Stomach smooth muscle (tissue), 2 donors: ENCODE measurements around the gene FANCI.

Source experiments
- H3K27ac ChIP-seq: one replicate; pipeline ENCODE4 v1.7.0; 2013; ENCODE audit warnings: mild to moderate bottlenecking, low read length, inconsistent platforms
- H3K27me3 ChIP-seq, 2 donors: one replicate each; pipeline ENCODE4 v1.7.0; 2013; ENCODE audit warnings: low read length in 2 of 2; ENCODE audit not compliant: insufficient read depth in 2 of 2, control insufficient read depth in 1 of 2
- H3K36me3 ChIP-seq, 2 donors: one replicate each; pipeline ENCODE4 v1.7.0; 2013; ENCODE audit warnings: low read length in 2 of 2; ENCODE audit not compliant: control insufficient read depth in 2 of 2, insufficient read depth in 2 of 2
- H3K4me1 ChIP-seq: one replicate; pipeline ENCODE4 v1.7.0; 2013; ENCODE audit warnings: low read length; ENCODE audit not compliant: control insufficient read depth, insufficient read depth
- H3K4me3 ChIP-seq, 2 donors: one replicate each; pipeline ENCODE4 v1.7.0; 2013; ENCODE audit warnings: low read length in 2 of 2
- H3K9ac ChIP-seq, 2 donors: one replicate each; pipeline ENCODE4 v1.7.0; 2013; ENCODE audit warnings: low read length in 2 of 2, mild to moderate bottlenecking in 1 of 2
- H3K9me3 ChIP-seq, 2 donors: one replicate each; pipeline ENCODE4 v1.7.0; 2013; ENCODE audit warnings: low read length in 2 of 2; ENCODE audit not compliant: control insufficient read depth in 2 of 2
- donor health status: healthy.
- donor health status: Pancreatic carcinoma.

The FANCI gene

GRCh38 chr15:89203705-89204273, 40.0 kb upstream of the FANCI start:
- H3K4me3 ChIP-seq = no peak overlapping the region
- no peaks in the 10 kb centered on the region for H3K27me3 ChIP-seq
- H3K36me3 ChIP-seq = peaks cover 0 to 3% of the 10 kb centered on the region in 2 donors
- H3K4me1 ChIP-seq = peaks cover 5% of the 10 kb centered on the region
- H3K27ac ChIP-seq = no peak overlapping the region
- H3K9me3 ChIP-seq = no peaks in the 10 kb centered on the region
- no peak overlapping the region for H3K9ac ChIP-seq

GRCh38 chr15:89205991-89206585, 37.7 kb upstream of the FANCI start:
- H3K27ac ChIP-seq = no peak overlapping the region
- no peak overlapping the region for H3K4me3 ChIP-seq
- H3K9me3 ChIP-seq = no peaks in the 10 kb centered on the region
- H3K27me3 ChIP-seq = no peaks in the 10 kb centered on the region
- no peaks in the 10 kb centered on the region for H3K36me3 ChIP-seq
- H3K9ac ChIP-seq = no peak overlapping the region
- peaks cover 5% of the 10 kb centered on the region for H3K4me1 ChIP-seq

DNA sequence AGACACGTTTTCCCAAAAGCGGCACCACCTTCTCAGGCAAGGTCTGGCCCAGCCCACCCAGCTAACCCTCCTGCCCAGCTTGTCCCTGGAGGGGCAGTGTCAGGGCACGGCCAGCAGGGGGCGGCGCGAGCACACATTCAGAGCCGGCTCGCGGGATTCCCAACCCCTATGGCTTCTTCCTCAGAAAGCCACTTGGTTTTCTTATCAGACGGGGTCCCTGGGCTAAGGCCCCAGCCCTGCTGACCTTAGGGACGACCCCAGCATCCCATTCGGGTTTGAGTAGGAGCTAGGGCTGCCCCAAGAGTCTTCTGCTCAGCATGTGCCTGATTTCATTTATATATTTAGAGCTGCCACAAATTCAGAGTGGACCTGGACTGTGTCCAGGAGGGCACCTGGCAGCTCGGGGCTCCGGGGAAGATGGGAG, 36.9 kb upstream of the FANCI start:
- Histone ChIP-seq H3K27me3 (no peaks in the 10 kb centered on the region), H3K36me3 (no peaks in the 10 kb centered on the region), H3K9ac (no peak overlapping the region), H3K4me3 (peak overlapping the region; percentile 50 to 70), H3K9me3 (no peaks in the 10 kb centered on the region), H3K27ac (no peak overlapping the region), H3K4me1 (peaks cover 5% of the 10 kb centered on the region)

DNA sequence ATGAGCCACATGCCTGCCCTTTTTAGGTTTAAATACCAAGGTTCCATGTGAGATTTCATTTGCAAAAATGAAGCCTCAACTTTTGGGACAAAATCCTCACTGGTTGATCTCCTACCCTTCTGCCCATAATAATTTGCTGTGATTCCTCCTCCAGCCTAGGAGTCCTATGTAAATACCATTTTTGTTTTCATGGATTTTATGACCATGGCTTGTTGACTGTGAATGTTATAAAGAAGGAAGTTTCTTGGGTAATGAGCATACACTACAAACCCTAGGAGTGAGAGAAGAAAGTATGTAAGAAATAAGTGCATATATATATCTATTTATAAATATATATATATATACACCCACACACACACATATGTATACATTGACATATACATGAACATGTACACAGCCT, 35.5 kb upstream of the FANCI start:
- no peak overlapping the region for H3K9ac ChIP-seq
- no peaks in the 10 kb centered on the region for H3K9me3 ChIP-seq
- no peaks in the 10 kb centered on the region for H3K27me3 ChIP-seq
- H3K4me1 ChIP-seq = peaks cover 5% of the 10 kb centered on the region
- H3K36me3 ChIP-seq = no peaks in the 10 kb centered on the region
- H3K27ac ChIP-seq = no peak overlapping the region
- no peak overlapping the region for H3K4me3 ChIP-seq

DNA sequence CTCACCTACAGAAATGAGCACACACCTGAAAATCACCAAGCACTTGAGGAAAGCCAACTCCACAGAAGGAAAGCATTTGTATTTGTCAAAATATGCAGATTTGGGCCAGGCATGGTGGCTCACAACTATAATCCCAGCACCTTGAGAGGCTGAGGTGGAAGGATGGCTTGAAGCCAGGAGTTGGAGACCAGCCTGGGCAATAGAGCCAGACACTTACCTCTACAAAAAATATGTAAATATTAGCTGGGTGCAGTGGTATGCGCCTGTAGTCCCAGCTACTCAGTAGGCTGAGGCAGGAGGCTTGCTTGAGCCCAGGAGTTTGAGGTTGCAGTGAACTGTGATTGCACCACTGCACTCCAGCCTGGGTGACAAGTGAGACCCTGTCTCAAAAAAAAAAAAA, 34.7 kb upstream of the FANCI start:
- no peaks in the 10 kb centered on the region for H3K36me3 ChIP-seq
- peaks cover 5% of the 10 kb centered on the region for H3K4me1 ChIP-seq
- H3K9ac ChIP-seq = no peak overlapping the region
- no peak overlapping the region for H3K4me3 ChIP-seq
- no peaks in the 10 kb centered on the region for H3K27me3 ChIP-seq
- no peak overlapping the region for H3K27ac ChIP-seq
- no peaks in the 10 kb centered on the region for H3K9me3 ChIP-seq

DNA sequence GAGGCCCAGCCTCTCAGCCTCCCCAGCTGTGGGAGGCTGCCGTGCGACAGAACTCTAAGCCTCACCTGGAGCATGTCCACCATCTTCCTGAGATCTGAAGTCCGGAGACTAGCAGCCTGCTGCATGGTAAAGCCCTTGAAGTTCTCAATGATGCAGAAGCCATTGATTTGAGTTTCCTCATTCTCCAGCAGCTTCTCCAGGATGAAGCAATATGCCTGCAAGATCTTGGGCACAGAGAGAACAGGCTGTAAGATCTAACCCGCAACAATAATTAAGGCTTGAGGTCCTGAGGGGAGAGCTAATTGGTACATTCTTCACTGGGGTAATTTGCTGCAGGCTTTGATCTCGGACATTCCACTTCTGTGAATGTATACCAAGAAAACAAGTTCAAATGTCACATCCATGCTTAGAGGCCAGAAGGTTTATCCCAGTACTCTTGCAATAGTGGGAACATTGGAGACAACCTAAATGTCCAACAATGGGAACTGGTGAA, 32.1 kb upstream of the FANCI start:
- no peaks in the 10 kb centered on the region for H3K9me3 ChIP-seq
- no peaks in the 10 kb centered on the region for H3K27me3 ChIP-seq

DNA sequence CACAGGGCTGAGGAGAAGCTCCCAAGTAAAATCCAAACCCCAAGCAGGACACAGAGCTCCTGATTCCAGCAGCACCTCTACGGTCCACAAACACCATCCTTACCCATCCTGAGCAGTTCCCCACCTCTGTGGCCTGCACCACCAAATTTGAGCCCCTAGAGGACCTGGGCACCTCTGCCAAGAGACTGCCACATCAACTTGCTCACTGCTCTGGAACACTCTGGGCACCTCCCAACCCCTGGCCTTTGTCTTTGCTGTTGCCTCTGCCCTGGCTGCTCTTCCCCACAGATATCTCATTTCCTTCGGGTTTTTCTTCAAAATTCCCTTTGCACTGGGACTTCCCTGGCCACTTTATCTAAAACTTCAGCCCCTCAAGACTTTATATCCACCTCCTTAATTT, 28.2 kb upstream of the FANCI start:
- Histone ChIP-seq H3K9me3 (no peaks in the 10 kb centered on the region), H3K36me3 (no peaks in the 10 kb centered on the region), H3K9ac (no peak overlapping the region), H3K4me3 (no peak overlapping the region), H3K27ac (no peak overlapping the region), H3K4me1 (no peaks in the 10 kb centered on the region), H3K27me3 (no peaks in the 10 kb centered on the region)

More for the DNA sequence above, 32.1 kb upstream of the FANCI start:
- peaks cover 4% of the 10 kb centered on the region for H3K4me1 ChIP-seq
- H3K27ac ChIP-seq = no peak overlapping the region
- no peak overlapping the region for H3K4me3 ChIP-seq
- H3K36me3 ChIP-seq = no peaks in the 10 kb centered on the region
- H3K9ac ChIP-seq = no peak overlapping the region

DNA sequence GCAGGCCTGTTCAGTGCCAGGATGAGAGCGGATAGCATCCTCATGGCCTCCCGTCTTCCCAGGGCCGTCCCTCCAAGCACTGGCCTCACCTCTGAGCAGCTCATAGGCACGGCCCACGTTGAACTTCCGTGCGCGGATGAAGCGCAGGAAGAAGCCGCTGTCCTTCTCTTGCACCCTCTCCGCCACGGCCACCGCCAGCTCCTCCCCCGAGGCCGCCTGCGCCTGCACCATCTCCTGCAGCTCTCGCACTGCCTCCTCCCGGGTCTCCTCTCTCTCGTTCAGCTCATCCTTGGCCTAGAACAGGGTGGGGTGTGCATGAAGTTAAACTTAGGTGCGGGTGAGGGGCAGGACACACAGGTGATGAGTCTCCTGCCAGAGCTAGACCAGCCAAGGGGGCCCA, 26.7 kb upstream of the FANCI start:
- H3K4me1 ChIP-seq = no peaks in the 10 kb centered on the region
- H3K27me3 ChIP-seq = no peaks in the 10 kb centered on the region
- H3K9ac ChIP-seq = no peak overlapping the region
- no peak overlapping the region for H3K4me3 ChIP-seq
- no peaks in the 10 kb centered on the region for H3K36me3 ChIP-seq
- no peak overlapping the region for H3K27ac ChIP-seq
- H3K9me3 ChIP-seq = no peaks in the 10 kb centered on the region

DNA sequence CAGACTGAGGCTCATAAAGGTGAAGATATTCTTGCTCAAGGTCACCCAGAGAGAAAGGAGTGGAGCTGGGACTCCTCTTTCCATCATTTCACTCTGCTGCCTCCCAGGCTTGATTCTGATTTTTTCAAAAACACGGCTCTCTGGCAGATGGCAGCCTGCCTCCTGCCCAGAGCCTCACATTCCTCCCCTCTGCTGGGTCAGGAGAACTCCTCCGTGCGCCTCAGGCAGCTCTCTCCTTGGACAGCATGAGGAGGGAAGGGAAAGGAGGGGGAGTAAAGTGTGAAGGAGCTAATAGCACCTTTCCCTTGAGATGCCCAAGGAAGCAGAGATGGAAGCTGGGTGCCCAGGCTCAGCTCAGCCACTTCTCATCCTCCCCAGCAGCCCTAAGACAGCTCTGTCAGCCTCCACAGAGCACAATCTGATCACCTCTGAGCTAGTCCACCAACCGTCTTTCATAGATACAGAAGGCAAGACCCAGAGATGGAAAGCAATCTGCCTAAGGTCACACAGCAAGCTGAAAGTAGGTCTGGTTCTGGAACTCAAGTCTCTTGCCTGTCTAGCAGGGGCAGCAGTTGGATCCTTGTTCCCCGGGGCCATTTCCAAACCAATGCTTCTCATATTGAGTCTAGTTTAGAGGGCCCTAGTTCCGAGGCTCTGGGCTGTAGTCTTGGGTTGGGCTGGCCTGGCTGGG, 25.9 kb upstream of the FANCI start:
- Histone ChIP-seq H3K36me3 (no peaks in the 10 kb centered on the region), H3K27ac (no peak overlapping the region)

DNA sequence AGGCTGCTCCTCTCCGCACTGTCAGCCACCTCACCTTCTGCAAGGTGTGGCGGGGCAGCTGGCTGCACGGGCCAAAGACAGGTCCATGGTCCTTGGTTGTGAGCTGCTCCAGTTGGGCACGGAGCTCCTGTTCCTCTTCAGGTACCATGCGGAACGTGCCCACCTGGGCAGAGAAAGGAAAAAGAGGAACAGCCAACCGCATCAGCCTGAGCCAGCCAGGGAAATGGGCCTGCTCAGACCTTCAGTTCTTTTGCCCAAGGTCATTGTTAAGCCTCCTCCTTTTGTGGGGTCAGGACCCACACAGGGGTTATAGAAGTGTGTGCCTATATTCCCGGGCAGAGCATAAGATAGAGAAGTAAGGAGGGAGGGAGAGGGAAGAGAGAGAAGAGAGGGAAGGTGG, 25.2 kb upstream of the FANCI start:
- Histone ChIP-seq H3K4me1 (no peaks in the 10 kb centered on the region), H3K27ac (no peak overlapping the region), H3K9me3 (no peaks in the 10 kb centered on the region), H3K36me3 (no peaks in the 10 kb centered on the region), H3K27me3 (no peaks in the 10 kb centered on the region), H3K9ac (no peak overlapping the region), H3K4me3 (no peak overlapping the region)

More for the DNA sequence above, 25.9 kb upstream of the FANCI start:
- no peak overlapping the region for H3K9ac ChIP-seq
- no peaks in the 10 kb centered on the region for H3K9me3 ChIP-seq
- H3K4me1 ChIP-seq = no peaks in the 10 kb centered on the region
- H3K4me3 ChIP-seq = no peak overlapping the region
- H3K27me3 ChIP-seq = no peaks in the 10 kb centered on the region

DNA sequence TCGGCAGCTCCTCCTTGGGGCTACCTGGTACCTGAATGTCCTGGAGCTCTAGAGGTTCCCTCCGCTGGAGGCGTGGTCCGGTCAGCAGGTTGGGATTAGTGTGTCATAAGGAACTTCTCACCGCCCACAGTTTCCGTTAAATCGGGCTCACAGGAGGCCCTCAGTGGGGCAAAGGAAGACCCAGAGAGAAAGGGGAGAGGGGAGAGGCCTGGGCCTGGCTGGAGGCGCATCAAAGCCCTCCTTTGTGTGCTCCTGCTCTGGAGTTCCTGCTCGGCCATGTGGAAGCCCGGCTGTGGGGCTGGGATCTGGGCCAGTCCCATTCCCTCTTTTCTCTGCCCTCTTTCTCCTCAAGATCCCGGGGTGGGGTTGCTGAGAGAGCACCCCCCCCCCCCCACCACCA, 22.2 kb upstream of the FANCI start, which contains the start of gene RLBP1:
Gene RLBP1, minus strand, starts transcription at position 37 of the 400 bp plus-strand sequence. CDS start 2,604 bp downstream, outside the sequence.
- H3K9me3 ChIP-seq = no peaks in the 10 kb centered on the region

More for the DNA sequence above, 22.2 kb upstream of the FANCI start, which contains the start of gene RLBP1:
- H3K9ac ChIP-seq = no peak within 1 kb of the TSS
- H3K36me3 ChIP-seq = no peaks in the 10 kb centered on the region
- H3K27ac ChIP-seq = no peak within 1 kb of the TSS
- no peaks in the 10 kb centered on the region for H3K4me1 ChIP-seq
- H3K27me3 ChIP-seq = no peaks in the 10 kb centered on the region
- no peak within 1 kb of the TSS for H3K4me3 ChIP-seq
